GM15510 (cell line): Measurements from ENCODE around the gene CASP8AP2.

Experiments
- POLR2A ChIP-seq: IDR thresholded peaks from 3 replicates; pipeline ENCODE4 v1.6.1; 2011; ENCODE audit warnings: borderline replicate concordance; ENCODE audit not compliant: insufficient read length; ENCODE audit errors: extremely low read depth

Gene CASP8AP2

GRCh38 chr6:89829472-89830169 is at the start of gene CASP8AP2:
TSS of gene CASP8AP2 (plus strand) at chr6:89829880.
- TF ChIP-seq POLR2A, result peak; percentile 77

- no peak for TF ChIP-seq POLR2A
Measured at GRCh38 chr6:89781070-89782034, 48.3 kb upstream of the CASP8AP2 start.

- no peak for TF ChIP-seq POLR2A
Measured at GRCh38 chr6:89782222-89782621, 47.5 kb upstream of the CASP8AP2 start.

DNA sequence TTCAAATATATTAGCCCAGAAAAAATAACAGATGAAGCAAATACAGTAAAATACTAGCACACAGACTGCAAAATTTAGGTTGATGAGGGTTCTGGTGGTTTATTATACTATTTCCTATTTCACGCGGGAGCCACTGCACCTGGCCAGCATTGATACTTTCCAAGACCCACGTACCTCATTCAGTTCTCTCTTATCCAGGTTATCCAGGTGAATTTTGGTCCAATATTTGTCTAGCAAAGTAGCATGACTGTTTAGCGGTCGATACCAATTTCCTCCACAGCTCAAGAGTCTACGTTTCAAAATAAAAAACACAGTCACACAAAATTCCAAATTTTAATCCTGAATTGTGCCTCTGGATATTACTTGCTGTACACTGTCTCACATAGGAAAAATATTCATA is 44.8 kb upstream of the CASP8AP2 start:
- TF ChIP-seq POLR2A, result no peak

DNA sequence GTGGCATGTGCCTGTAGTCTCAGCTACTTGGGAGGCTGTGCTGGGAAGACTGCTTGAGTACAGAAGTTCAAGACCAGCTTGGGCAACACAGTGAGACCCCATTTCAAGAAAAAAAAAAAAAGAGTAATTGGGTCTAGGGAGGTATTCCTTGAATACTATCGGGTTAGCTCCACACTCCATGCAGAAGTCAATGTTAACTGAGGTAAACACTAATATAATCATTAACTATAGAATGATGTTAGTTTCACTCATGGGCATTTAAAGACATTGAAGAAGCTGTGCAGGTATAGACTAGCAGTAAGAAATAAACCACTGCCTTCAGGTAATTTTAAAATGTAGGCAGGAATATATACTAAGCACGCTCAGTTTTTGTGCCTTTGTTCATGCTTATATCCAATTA is 42.7 kb upstream of the CASP8AP2 start:
- TF ChIP-seq POLR2A, result no peak

GRCh38 chr6:89787660-89788328 is 41.9 kb upstream of the CASP8AP2 start:
- no peak for TF ChIP-seq POLR2A

DNA sequence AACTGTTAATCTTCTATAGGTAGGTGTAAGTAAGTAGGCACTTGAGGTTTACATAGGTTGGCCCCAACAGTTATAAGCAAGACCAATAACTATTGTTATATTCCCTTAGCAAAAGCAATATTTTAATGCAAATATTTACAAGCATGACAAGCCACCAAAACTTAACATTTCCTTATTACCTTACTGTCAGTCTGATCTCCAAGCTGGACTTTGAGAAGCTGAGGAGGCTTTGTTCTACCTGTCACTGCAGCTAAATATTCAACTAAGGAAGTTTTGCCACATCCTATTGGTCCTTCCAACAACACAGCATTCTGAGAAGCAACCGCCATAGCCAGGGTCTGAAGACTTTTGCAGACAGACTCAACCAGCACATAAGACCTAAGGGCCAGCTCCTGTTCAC is 39.7 kb upstream of the CASP8AP2 start:
- no peak for TF ChIP-seq POLR2A

DNA sequence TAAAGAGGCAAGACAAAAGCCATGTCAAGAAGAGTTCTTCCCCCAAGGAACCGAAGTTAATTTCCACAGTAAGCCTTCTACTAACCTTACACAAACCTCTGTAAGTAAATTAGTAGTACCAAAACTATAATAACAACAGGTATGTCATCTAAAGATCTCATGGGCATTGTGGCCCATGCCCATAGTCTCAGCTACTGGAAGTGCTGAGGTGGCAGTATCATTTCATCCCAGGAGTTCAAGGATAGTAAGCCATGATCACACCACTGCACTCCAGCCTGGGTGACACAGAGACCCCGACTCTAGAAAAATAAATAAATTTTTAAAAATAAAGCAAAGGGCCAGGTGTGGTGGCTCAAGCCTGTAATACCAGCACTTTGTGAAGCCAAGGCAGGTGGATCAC is 39.3 kb upstream of the CASP8AP2 start:
- TF ChIP-seq POLR2A, result no peak

- TF ChIP-seq POLR2A, result no peak
Measured at GRCh38 chr6:89792881-89793280, 36.8 kb upstream of the CASP8AP2 start.

DNA sequence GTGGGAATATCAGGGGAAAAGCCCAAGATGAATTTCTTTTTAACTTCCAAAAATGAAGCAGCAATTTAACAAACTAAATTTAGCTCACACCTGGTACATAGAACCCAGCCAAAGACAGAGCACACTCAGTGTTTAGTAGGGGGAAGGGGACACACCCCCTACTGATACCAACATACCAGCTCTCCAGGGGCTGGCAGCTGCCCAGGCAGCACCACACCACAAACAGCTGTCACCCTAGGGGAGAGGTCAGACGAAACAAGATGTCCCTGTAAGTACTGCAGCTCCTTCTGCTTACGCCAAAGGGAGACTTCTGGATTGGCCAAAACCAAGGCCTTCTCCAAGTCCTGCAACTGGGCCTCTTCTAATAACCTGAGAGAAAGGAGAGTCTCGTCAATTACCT is 36.1 kb upstream of the CASP8AP2 start:
- TF ChIP-seq POLR2A, result no peak

GRCh38 chr6:89794324-89794723 is 35.4 kb upstream of the CASP8AP2 start:
- TF ChIP-seq POLR2A, result no peak

DNA sequence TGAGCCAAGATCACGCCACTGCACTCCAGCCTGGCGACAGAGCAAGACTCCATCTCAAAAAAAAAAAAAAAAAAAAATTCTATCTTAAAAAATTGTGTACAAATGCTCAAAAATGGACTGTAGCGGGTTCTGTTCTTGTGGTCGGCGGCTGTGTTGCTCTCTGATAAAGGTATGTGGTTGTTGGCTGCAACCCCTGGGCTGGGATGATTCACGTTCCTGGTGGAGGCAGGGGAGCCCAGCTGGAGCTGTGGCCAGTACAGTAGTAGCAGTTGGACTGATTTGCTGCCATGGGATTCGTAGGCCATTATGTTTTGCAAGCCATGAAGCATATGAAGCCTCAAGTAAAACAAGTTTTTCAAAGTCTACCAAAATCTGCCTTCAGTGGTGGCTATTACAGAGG is 32.4 kb upstream of the CASP8AP2 start:
- no peak for TF ChIP-seq POLR2A

- TF ChIP-seq POLR2A, result no peak
Measured at GRCh38 chr6:89799096-89799495, 30.6 kb upstream of the CASP8AP2 start.

GRCh38 chr6:89799756-89800155 is 29.9 kb upstream of the CASP8AP2 start:
- no peak for TF ChIP-seq POLR2A

DNA sequence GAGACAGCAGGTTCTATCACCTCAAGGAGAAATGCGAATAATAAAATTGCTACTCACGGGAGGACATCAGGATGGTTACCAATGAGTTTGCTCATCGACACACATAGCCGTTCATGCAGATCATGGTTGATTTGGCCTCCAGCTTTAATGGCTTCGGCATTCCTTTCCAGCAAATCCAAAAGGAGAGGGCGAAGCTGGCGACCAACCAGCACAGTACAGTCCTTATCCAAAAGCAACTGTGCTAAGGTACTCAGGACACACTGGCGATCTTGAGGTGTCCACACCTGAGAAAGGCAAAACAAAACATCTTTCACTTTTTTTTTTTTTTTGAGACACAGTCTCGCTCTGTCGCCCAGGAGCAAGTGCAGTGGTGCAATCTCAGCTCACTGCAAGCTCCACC is 26.4 kb upstream of the CASP8AP2 start:
- TF ChIP-seq POLR2A, result no peak
